Hepatocyte (in vitro differentiated cells): ENCODE data around the gene ENGASE. TPM values are rescaled to one million over a fixed set of nuclear protein-coding genes. Genes with fewer than 3 reads are reported as not detected.
"Not testable (repeated sequence)": the region's sequence is repeated elsewhere in the genome, so short reads cannot be mapped to it uniquely, and the experiment has no call there.

Source experiments
- DNase-seq: peaks from one replicate; pipeline ENCODE4 v3.0.0-alpha.2; 2016; ENCODE audit warnings: low spot score
- H2AFZ ChIP-seq: fragments of 200-600 bp; sonication (generic); 2 replicates; pipeline ENCODE4 v1.6.0; 2016; ENCODE audit warnings: antibody characterized with exemption, mild to moderate bottlenecking
- H3K27ac ChIP-seq: fragments of 200-600 bp; sonication (generic); 2 replicates; pipeline ENCODE4 v1.5.1; 2016; ENCODE audit warnings: mild to moderate bottlenecking
- H3K27me3 ChIP-seq: fragments of 200-600 bp; sonication (generic); 2 replicates; pipeline ENCODE4 v1.6.1; 2016
- H3K36me3 ChIP-seq: fragments of 200-600 bp; sonication (generic); replicated peaks from 2 replicates; pipeline ENCODE4 v1.5.1; 2016; ENCODE audit warnings: low read depth; ENCODE audit not compliant: insufficient read depth
- H3K4me1 ChIP-seq: fragments of 200-600 bp; sonication (generic); 2 replicates; pipeline ENCODE4 v1.5.1; 2016; ENCODE audit warnings: mild to moderate bottlenecking, moderate library complexity; ENCODE audit not compliant: insufficient read depth
- H3K4me2 ChIP-seq: fragments of 200-600 bp; sonication (generic); 2 replicates; pipeline ENCODE4 v1.6.0; 2016
- H3K4me3 ChIP-seq: fragments of 200-600 bp; sonication (generic); 2 replicates; pipeline ENCODE4 v1.5.1; 2016; ENCODE audit warnings: mild to moderate bottlenecking
- H3K79me2 ChIP-seq: fragments of 200-600 bp; sonication (generic); 2 replicates; pipeline ENCODE4 v1.6.0; 2017; ENCODE audit warnings: mild to moderate bottlenecking
- H3K9me2 ChIP-seq: fragments of 200-600 bp; sonication (generic); replicated peaks from 2 replicates; pipeline ENCODE4 v1.6.0; 2017; ENCODE audit warnings: mild to moderate bottlenecking; ENCODE audit not compliant: insufficient read depth
- H3K9me3 ChIP-seq: fragments of 200-600 bp; sonication (generic); 2 replicates; pipeline ENCODE4 v1.5.1; 2016; ENCODE audit warnings: low read depth, mild to moderate bottlenecking
- H4K20me1 ChIP-seq: fragments of 200-600 bp; sonication (generic); 2 replicates; pipeline ENCODE4 v1.6.0; 2016; ENCODE audit warnings: mild to moderate bottlenecking; ENCODE audit not compliant: insufficient read depth, poor library complexity, severe bottlenecking
- EZH2 ChIP-seq: fragments of 200-600 bp; sonication (generic); IDR thresholded peaks from 2 replicates; pipeline ENCODE4 v1.6.1; 2016; ENCODE audit warnings: antibody characterized with exemption, mild to moderate bottlenecking, borderline replicate concordance
- EZH2phosphoT487 ChIP-seq: fragments of 200-600 bp; sonication (generic); IDR thresholded peaks from one replicate; pipeline ENCODE4 v1.6.1; 2018; ENCODE audit warnings: antibody characterized with exemption, mild to moderate bottlenecking, low read depth, moderate library complexity; ENCODE audit not compliant: unreplicated experiment, severe bottlenecking
- WGBS: methylation state at CpG from one replicate; pipeline ENCODE4 v1.1.6; 2016; ENCODE audit warnings: low lambda C conversion rate; ENCODE audit errors: missing lambda C conversion rate; 5-methylcytosine and 5-hydroxymethylcytosine counted together
- polyA plus RNA-seq: library from polyadenylated mRNA; unstranded; fragments of >200 nt; fragmentation: Nextera tagmentation; extraction: Ambion mirVana; gene quantifications from 2 replicates; pipeline ENCODE4 v1.2.1, GENCODE V29; 2016
- total RNA-seq: library from RNA; depleted of rRNA; stranded (reverse); fragments of >200 nt; gene quantifications from 2 replicates; pipeline ENCODE4 v1.2.3, GENCODE V29; 2014
- TF ChIP-seq, protein P1 (sequence below): fragments of 200-600 bp; sonication (generic); IDR thresholded peaks from 2 replicates; pipeline ENCODE4 v1.5.1; 2016; ENCODE audit warnings: antibody characterized with exemption, mild to moderate bottlenecking; ENCODE audit not compliant: poor library complexity

Gene ENGASE
- total and polyA plus RNA-seq, 2 experiments from 2014 or later, result 24.4 to 34.0 TPM

GRCh38 chr17:79073706-79074088 lies 927 bp upstream of the ENGASE start:
- Histone ChIP-seq H3K4me2 (peak overlapping the region; percentile 96), H4K20me1 (no peaks in the 10 kb centered on the region), H3K27me3 (no peaks in the 10 kb centered on the region), H3K9me3 (no peaks in the 10 kb centered on the region), H3K4me1 (peaks cover 11% of the 10 kb centered on the region), H3K36me3 (no peaks in the 10 kb centered on the region), H3K79me2 (peaks cover 9% of the 10 kb centered on the region), H3K9me2 (no peaks in the 10 kb centered on the region), H3K27ac (peak overlapping the region; percentile 90), H2AFZ (no peak overlapping the region), H3K4me3 (no peak overlapping the region)
- 82% methylated on average over 6 of the region's 6 CpGs for whole genome bisulfite sequencing
- DNase-seq, result peak; percentile 72
- TF ChIP-seq EZH2phosphoT487, result no peak
- TF ChIP-seq, protein P1, sequence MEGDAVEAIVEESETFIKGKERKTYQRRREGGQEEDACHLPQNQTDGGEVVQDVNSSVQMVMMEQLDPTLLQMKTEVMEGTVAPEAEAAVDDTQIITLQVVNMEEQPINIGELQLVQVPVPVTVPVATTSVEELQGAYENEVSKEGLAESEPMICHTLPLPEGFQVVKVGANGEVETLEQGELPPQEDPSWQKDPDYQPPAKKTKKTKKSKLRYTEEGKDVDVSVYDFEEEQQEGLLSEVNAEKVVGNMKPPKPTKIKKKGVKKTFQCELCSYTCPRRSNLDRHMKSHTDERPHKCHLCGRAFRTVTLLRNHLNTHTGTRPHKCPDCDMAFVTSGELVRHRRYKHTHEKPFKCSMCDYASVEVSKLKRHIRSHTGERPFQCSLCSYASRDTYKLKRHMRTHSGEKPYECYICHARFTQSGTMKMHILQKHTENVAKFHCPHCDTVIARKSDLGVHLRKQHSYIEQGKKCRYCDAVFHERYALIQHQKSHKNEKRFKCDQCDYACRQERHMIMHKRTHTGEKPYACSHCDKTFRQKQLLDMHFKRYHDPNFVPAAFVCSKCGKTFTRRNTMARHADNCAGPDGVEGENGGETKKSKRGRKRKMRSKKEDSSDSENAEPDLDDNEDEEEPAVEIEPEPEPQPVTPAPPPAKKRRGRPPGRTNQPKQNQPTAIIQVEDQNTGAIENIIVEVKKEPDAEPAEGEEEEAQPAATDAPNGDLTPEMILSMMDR, result no peak
- no peak for TF ChIP-seq EZH2

DNA sequence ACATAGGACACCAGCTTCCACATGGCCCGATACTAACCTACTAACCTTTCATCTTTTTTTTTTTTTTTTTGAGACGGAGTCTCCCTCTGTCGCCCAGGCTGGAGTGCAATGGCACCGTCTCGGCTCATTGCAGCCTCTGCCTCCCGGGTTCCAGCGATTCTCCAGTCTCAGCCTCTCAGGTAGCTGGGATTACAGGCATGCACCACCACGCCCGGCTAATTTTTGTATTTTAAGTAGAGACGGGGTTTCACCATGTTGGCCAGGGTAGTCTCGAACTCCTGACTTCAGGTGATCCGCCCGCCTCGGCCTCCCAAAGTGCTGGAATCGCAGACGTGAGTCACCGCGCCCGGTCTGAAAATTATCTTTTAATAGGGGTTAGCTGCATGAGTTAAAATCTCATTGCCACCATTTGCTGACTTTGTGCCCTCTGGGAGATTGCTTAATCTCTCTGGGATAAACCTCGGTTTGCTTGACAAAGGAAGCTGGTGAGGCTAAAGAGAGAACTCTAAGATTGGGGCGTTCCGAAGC lies 439 bp upstream of the ENGASE start:
- Histone ChIP-seq H3K27ac (peak overlapping the region; percentile 90), H2AFZ (peak overlapping the region; percentile 42), H3K4me2 (peak overlapping the region; percentile 96), H3K4me1 (peaks cover 11% of the 10 kb centered on the region)
- H3K9me2 ChIP-seq, H3K4me3 ChIP-seq, H3K36me3 ChIP-seq, DNase-seq, H3K79me2 ChIP-seq, H3K27me3 ChIP-seq, H4K20me1 ChIP-seq, H3K9me3 ChIP-seq: not testable (repeated sequence)
- WGBS, result 80% methylated on average over 22 of the region's 22 CpGs

- Histone ChIP-seq H3K9me3 (no peaks in the 10 kb centered on the region), H2AFZ (peak overlapping the region; percentile 65), H3K4me3 (peak overlapping the region; percentile 63), H3K4me1 (peaks cover 11% of the 10 kb centered on the region), H3K79me2 (peaks cover 9% of the 10 kb centered on the region), H3K4me2 (peak overlapping the region; percentile 96), H3K27ac (peak overlapping the region; percentile 40), H4K20me1 (no peaks in the 10 kb centered on the region), H3K9me2 (no peaks in the 10 kb centered on the region), H3K27me3 (no peaks in the 10 kb centered on the region), H3K36me3 (no peaks in the 10 kb centered on the region)
- 34% methylated on average over 6 of the region's 6 CpGs for WGBS
- DNase-seq, result no peak
- TF ChIP-seq, protein P1, result no peak
- no peak for TF ChIP-seq EZH2phosphoT487
- TF ChIP-seq EZH2, result no peak
These were observed 774 bp downstream of the ENGASE start for GRCh38 chr17:79075446-79075750.

- Histone ChIP-seq H3K4me1 (peaks cover 11% of the 10 kb centered on the region), H3K4me2 (peak overlapping the region; percentile 96), H3K4me3 (peak overlapping the region; percentile 63), H3K36me3 (no peaks in the 10 kb centered on the region), H3K27ac (no peak overlapping the region), H4K20me1 (no peaks in the 10 kb centered on the region), H3K27me3 (no peaks in the 10 kb centered on the region), H2AFZ (no peak overlapping the region), H3K79me2 (peaks cover 9% of the 10 kb centered on the region), H3K9me3 (no peaks in the 10 kb centered on the region), H3K9me2 (no peaks in the 10 kb centered on the region)
- TF ChIP-seq, protein P1, result no peak
- TF ChIP-seq EZH2, result no peak
- TF ChIP-seq EZH2phosphoT487, result no peak
- no peak for DNase-seq
- WGBS, result 88% methylated on average over 9 of the region's 9 CpGs
These were observed 1.3 kb downstream of the ENGASE start for GRCh38 chr17:79075861-79076406.
